Epithelial cell of esophagus (primary cell): ENCODE data around the gene SHROOM4.
A peak's percentile ranks its signal among the peaks of the same experiment; 100 is the strongest.

Experiments
- DNase-seq: peaks from one replicate; pipeline ENCODE4 v3.0.0; 2010; ENCODE audit warnings: low read depth
- H3K4me3 ChIP-seq: 2 replicates; pipeline ENCODE4 v1.5.1; 2011; ENCODE audit warnings: mild to moderate bottlenecking, low read length, control low read depth
- TF ChIP-seq, protein P1 (sequence below): IDR thresholded peaks from 2 replicates; pipeline ENCODE4 v1.5.1; 2011; ENCODE audit warnings: low read depth, mild to moderate bottlenecking, low read length, control low read depth, inconsistent platforms; ENCODE audit not compliant: insufficient read depth; ENCODE audit errors: missing control alignments

SHROOM4 gene

DNA sequence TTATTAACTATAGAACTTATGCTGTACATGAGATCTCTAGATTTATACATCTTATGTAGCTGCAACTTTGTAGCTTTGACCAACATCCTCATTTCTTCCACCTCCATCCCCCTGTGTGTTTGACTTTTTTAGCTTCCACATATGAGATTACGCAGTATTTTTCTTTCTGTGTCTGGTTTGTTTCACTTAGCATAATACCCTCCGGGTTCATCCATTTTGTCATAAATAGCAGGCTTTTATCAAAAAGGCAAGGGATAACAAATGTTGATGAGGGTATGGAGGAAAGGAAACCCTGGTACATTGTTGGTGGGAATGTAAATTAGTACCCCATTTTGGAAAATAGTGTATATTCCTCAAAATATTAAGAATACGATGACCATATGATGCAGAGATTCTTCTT, 227.0 kb downstream of the SHROOM4 start:
- no peak overlapping the region for H3K4me3 ChIP-seq
- no peak for DNase-seq
- TF ChIP-seq, protein P1, sequence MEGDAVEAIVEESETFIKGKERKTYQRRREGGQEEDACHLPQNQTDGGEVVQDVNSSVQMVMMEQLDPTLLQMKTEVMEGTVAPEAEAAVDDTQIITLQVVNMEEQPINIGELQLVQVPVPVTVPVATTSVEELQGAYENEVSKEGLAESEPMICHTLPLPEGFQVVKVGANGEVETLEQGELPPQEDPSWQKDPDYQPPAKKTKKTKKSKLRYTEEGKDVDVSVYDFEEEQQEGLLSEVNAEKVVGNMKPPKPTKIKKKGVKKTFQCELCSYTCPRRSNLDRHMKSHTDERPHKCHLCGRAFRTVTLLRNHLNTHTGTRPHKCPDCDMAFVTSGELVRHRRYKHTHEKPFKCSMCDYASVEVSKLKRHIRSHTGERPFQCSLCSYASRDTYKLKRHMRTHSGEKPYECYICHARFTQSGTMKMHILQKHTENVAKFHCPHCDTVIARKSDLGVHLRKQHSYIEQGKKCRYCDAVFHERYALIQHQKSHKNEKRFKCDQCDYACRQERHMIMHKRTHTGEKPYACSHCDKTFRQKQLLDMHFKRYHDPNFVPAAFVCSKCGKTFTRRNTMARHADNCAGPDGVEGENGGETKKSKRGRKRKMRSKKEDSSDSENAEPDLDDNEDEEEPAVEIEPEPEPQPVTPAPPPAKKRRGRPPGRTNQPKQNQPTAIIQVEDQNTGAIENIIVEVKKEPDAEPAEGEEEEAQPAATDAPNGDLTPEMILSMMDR, result no peak

DNA sequence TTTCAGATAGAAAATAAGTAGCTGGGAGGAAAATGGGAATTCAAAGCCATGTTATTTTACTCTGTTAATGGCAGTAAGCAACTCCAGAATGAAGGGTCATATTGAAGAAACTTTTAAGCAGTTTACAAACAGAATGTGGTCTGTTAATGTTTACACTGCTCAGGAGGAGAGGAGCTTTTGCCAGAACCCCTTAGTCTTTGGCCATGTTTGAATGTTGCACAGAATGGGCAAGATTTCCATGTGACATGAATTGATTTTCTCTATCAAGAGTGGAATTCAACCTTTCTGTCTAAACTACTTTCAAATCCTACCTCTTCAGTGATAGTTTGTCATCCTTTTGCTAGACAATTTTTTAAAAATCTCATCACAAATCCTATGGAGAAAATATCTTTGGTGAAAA, 227.6 kb downstream of the SHROOM4 start:
- DNase-seq, result no peak
- TF ChIP-seq, protein P1, result no peak
- H3K4me3 ChIP-seq, result no peak overlapping the region

DNA sequence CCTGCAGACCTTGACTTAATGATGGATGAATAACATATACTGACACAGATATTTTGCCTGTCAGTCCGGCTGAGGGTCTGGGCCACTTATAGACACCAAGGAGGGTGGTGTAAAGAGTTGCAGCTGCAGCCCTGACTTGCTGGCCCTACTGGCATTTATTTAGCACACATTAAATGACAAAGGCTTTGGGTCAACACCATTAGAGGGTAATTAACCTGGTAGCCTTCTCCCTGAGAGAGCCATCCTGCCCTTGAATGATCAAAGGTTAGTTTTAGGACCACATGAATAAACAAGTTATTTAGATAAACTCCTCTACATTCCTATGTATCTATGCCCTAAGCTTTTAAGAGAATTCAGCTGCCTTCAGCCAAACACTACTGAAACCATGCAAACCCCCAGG, 232.6 kb downstream of the SHROOM4 start:
- no peak overlapping the region for H3K4me3 ChIP-seq
- TF ChIP-seq, protein P1, result no peak

DNA sequence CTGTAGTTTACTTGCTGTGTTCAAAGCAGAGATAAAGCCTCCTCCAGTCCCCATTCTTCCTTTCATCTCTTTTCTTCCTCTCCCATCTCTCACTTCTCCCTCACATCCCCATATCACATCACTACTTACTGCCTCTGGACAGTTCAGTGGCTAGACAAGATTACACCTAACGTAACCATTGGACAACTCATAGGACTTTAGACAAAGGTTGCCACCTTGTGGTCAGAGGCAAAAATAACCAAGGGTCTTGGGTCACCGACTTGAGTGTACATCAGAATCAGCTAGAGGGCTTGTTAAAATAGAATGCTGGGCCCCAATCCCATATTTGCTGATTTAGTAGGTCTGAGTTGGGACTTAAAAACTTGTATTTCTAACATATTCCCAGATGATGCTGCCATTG, 234.0 kb downstream of the SHROOM4 start:
- DNase-seq, result peak; percentile 60
- no peak overlapping the region for H3K4me3 ChIP-seq
- TF ChIP-seq, protein P1, result peak; percentile 56

More for the DNA sequence above, 232.6 kb downstream of the SHROOM4 start:
- DNase-seq, result no peak

DNA sequence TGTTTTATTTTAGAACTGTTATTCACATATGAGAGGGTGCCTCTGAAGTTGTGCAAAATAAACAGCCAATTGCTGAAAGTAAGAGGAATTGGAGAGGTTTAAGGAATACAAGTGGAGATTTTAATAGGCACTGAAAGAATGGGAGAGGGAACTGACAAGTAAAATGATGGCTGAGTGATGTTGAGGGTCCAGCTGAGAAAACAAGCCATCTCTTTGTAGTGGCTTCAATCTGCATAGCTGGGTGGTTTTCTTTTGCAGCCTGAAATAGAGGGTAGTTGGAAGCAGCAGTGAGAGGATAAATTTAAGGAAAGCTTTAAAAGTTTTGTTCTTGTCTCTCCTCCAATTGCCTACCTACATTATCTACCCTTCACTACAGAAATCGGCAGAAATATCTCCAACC, 236.7 kb downstream of the SHROOM4 start:
- H3K4me3 ChIP-seq, result no peak overlapping the region
- TF ChIP-seq, protein P1, result no peak
- DNase-seq, result no peak

DNA sequence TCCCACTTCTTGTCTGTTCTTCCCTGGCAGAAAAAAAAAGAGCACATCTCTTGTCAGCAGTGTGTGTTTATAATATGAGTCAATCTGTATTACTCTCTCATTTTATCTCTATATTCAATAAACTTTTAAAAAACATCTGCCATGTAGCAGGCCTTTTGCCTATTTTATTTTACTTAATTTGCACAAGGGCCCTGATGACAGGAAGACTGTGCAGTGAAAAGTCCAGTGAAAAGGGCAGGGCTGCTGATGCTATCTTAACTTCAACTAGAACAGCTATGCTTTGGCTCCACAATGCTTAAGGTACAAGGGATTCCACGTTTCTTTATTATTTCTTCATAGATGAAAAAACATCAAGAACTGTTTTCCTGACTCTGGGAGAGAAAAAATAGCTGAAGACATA, 246.4 kb downstream of the SHROOM4 start:
- no peak overlapping the region for H3K4me3 ChIP-seq
- TF ChIP-seq, protein P1, result no peak
- DNase-seq, result no peak

DNA sequence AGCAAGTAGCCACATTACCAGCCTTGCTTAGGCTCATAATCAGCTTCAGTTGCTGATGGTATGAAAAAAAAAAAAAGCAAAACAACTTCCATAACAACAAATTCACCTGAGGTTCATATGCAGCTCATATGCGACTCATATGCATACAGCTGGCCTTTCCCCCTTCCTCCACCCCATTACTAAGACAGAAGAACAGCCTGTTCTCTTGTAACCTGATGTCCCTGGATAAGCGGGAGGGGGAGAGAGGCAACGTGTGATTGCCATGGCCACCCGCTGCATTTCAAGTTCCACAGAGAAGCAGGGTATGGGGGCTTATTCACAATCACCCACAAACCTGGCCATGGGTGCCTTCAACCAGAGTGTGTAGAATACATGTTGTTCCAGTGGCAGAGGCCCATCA, 248.3 kb downstream of the SHROOM4 start:
- TF ChIP-seq, protein P1, result no peak
- peak; percentile 15 for DNase-seq
- H3K4me3 ChIP-seq, result no peak overlapping the region
